AG10803 (cell line): ENCODE measurements around the gene CUL4A.

Experiments
- DNase-seq: peaks from one replicate; pipeline ENCODE4 v3.0.0; 2010; ENCODE audit warnings: low read depth
- H3K4me3 ChIP-seq: 2 replicates; pipeline ENCODE4 v1.5.1; 2011; ENCODE audit warnings: mild to moderate bottlenecking, low read length, control low read depth
- TF ChIP-seq, protein P1 (sequence below): conservative IDR thresholded peaks from 2 replicates; pipeline ENCODE4 v1.5.1; 2011; ENCODE audit warnings: mild to moderate bottlenecking, low read length, control low read depth, inconsistent platforms

Gene CUL4A

GRCh38 chr13:113274721-113275120 lies 65.3 kb downstream of the CUL4A start:
- DNase-seq = no peak
- TF ChIP-seq, protein P1, sequence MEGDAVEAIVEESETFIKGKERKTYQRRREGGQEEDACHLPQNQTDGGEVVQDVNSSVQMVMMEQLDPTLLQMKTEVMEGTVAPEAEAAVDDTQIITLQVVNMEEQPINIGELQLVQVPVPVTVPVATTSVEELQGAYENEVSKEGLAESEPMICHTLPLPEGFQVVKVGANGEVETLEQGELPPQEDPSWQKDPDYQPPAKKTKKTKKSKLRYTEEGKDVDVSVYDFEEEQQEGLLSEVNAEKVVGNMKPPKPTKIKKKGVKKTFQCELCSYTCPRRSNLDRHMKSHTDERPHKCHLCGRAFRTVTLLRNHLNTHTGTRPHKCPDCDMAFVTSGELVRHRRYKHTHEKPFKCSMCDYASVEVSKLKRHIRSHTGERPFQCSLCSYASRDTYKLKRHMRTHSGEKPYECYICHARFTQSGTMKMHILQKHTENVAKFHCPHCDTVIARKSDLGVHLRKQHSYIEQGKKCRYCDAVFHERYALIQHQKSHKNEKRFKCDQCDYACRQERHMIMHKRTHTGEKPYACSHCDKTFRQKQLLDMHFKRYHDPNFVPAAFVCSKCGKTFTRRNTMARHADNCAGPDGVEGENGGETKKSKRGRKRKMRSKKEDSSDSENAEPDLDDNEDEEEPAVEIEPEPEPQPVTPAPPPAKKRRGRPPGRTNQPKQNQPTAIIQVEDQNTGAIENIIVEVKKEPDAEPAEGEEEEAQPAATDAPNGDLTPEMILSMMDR = no peak
- no peak overlapping the region for H3K4me3 ChIP-seq

- DNase-seq = peak; percentile 58
- TF ChIP-seq, protein P1 = peak; percentile 65
Measured at GRCh38 chr13:113275387-113275786, 66.0 kb downstream of the CUL4A start.

GRCh38 chr13:113280126-113280525 lies 70.7 kb downstream of the CUL4A start:
- DNase-seq = no peak
- TF ChIP-seq, protein P1 = no peak
- H3K4me3 ChIP-seq = no peak overlapping the region

More at GRCh38 chr13:113275387-113275786, 66.0 kb downstream of the CUL4A start:
- no peak overlapping the region for H3K4me3 ChIP-seq

GRCh38 chr13:113283904-113284303 lies 74.5 kb downstream of the CUL4A start:
- TF ChIP-seq, protein P1 = no peak
- no peak overlapping the region for H3K4me3 ChIP-seq
- no peak for DNase-seq

GRCh38 chr13:113288880-113289279 lies 79.5 kb downstream of the CUL4A start:
- H3K4me3 ChIP-seq = no peak overlapping the region
- DNase-seq = no peak
- TF ChIP-seq, protein P1 = no peak

DNA sequence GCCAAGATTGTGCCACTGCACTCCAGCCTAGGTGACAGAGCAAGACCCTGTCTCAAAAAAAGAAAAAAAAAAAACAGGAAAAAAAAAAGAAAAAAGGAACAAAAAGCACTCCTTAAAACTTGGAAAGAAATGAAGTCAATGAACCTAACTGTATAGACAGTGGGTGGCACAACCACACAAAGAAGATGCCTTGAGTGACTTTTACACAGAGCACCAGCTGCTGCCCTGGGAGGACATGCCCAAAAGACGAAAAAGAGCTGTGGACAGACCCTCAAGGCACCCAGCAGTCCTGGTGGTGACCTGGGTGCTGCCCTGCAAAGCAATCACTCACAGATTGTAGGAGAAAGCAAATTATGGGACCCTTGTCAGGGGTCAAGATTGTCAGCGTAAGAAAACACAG lies 81.7 kb downstream of the CUL4A start:
- no peak for DNase-seq
- H3K4me3 ChIP-seq = no peak overlapping the region
- TF ChIP-seq, protein P1 = no peak

DNA sequence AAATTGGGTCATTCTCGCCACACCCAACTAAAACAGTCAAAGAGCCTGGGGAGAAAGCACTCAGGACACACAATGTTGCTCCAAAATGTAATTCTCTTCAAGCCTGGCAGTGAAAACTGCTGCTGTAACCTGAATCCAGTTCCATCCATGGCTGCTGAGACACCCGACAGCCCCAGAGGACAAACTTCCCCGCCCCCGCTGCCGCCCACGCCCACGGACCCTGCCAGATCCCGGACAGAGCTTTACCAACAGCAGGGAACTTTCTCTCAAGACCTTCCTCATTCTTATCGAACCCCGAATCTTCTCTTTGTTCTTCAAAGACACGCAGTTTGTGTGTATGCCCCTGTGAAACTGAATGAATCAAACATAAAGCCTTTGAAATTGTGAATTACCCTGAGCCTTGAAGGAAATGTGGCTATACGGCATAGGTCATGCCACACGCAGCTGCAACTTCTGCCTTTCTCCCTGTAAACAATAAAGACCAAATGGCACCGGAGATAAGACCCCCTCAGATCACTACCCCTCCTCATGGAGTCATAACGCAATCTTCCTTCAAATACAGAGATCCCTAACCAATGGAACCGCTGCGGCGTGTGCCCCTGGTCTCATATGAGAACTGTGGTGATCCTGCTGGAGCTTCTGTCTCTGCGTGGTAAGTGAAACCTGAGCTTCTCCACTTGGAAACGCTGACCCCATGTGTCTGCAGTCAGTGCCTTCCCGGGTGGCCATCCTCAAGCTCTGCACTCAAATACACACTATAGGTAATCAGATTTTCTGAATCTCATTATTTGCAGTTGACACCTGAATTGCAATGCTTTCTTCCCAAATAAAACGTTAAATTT lies 82.8 kb downstream of the CUL4A start:
- TF ChIP-seq, protein P1 = peak; percentile 8; the same call in 1 of the 2 replicates
- DNase-seq = peak; percentile 25
- peak overlapping the region; percentile 38 for H3K4me3 ChIP-seq
